Upper lobe of left lung (tissue), 6 donors: ENCODE results near the gene EPC2. TPM values are rescaled to one million over a fixed set of nuclear protein-coding genes. Genes with fewer than 3 reads are reported as not detected.

Experiments
- ATAC-seq, 2 donors: fragments of 200-7000 bp; cut with Tn5 transposase; one replicate each; pipeline ENCODE4 v1.9.1; 2022; ENCODE audit warnings: mild to moderate bottlenecking in 2 of 2, moderate library complexity in 2 of 2; ENCODE audit not compliant: low FRiP score in 2 of 2
- DNase-seq, 2 donors: peaks; one replicate each; pipeline ENCODE4 v3.0.0-alpha.2; 2019 to 2020
- H3K27ac ChIP-seq, 4 donors: fragments of 200-600 bp; sonication (generic); one replicate each; pipeline ENCODE4 v1.5.1; 2016 to 2019
- H3K27me3 ChIP-seq, 4 donors: fragments of 200-600 bp; sonication (generic); one replicate each; pipeline ENCODE4 v1.5.1; 2017 to 2019
- H3K36me3 ChIP-seq, 4 donors: fragments of 200-600 bp; sonication (generic); one replicate each; pipeline ENCODE4 v1.5.1; 2016 to 2019
- H3K4me1 ChIP-seq, 4 donors: fragments of 200-600 bp; sonication (generic); one replicate each; pipeline ENCODE4 v1.5.1; 2018 to 2019
- H3K4me3 ChIP-seq, 4 donors: fragments of 200-600 bp; sonication (generic); one replicate each; pipeline ENCODE4 v1.5.1; 2017 to 2019; ENCODE audit warnings: mild to moderate bottlenecking in 2 of 4, moderate library complexity in 1 of 4
- H3K9me3 ChIP-seq, 4 donors: fragments of 200-600 bp; sonication (generic); one replicate each; pipeline ENCODE4 v1.5.1; 2018 to 2019
- CTCF ChIP-seq, 6 experiments: fragments of 450-650 bp in 4 of 6; fragments of 200-600 bp in 2 of 6; sonication (generic) in 2 of 6; IDR thresholded peaks; one replicate each; pipeline ENCODE4 v1.5.1; 2016 to 2019; ENCODE audit warnings: antibody characterized with exemption in 6 of 6
- EP300 ChIP-seq, 4 donors: sonication (generic); formaldehyde crosslinking; IDR thresholded peaks; one replicate each; pipeline ENCODE4 v1.5.1; 2017; ENCODE audit warnings: antibody characterized with exemption in 4 of 4, control low read depth in 2 of 4
- POLR2A ChIP-seq, 4 donors: fragments of 450-650 bp; IDR thresholded peaks; one replicate each; pipeline ENCODE4 v1.5.1; 2016 to 2017; ENCODE audit warnings: antibody characterized with exemption in 4 of 4, mild to moderate bottlenecking in 2 of 4
- POLR2AphosphoS5 ChIP-seq, 2 donors: sonication (generic); formaldehyde crosslinking; IDR thresholded peaks; one replicate each; pipeline ENCODE4 v1.5.1; 2017; ENCODE audit warnings: antibody characterized with exemption in 2 of 2
- WGBS, 2 donors: methylation state at CpG; one replicate each; pipeline ENCODE4 v1.1.5; 2017 to 2018; 5-methylcytosine and 5-hydroxymethylcytosine counted together
- total RNA-seq, 6 donors: library from RNA; depleted of rRNA in 4 of 6; stranded (reverse); fragments of >200 nt in 4 of 6; gene quantifications; one replicate each; pipeline versions ENCODE4 v1.1.0 to v1.2.1, GENCODE V29; 2016 to 2021
- donor health status: DM: no; HTN: no; CAD: no; lungs with moderate emphysema.
- donor health status: DM: no; HTN: yes; CAD: no; lungs with severe emphysema.

The EPC2 gene
- total RNA-seq, 6 donors from 2014 or later, result 15.2 to 53.2 (median 31.5) TPM

GRCh38 chr2:148603562-148603920, 41.0 kb upstream of the EPC2 start:
- H3K4me3 ChIP-seq, result no peak overlapping the region
- H3K36me3 ChIP-seq, result no peaks in the 10 kb centered on the region
- peaks cover 0 to 4% (median 2%) of the 10 kb centered on the region in 4 donors for H3K9me3 ChIP-seq
- no peaks in the 10 kb centered on the region for H3K4me1 ChIP-seq
- no peaks in the 10 kb centered on the region for H3K27me3 ChIP-seq
- DNase-seq (no peak), ATAC-seq (no peak)
- no peak for TF ChIP-seq POLR2A (IDR thresholded peaks at IDR 0.05)
- TF ChIP-seq CTCF (IDR thresholded peaks at IDR 0.05), result no peak
- no peak for TF ChIP-seq POLR2AphosphoS5 (IDR thresholded peaks at IDR 0.05)
- no peak for TF ChIP-seq EP300 (IDR thresholded peaks at IDR 0.05)
- H3K27ac ChIP-seq, result no peak overlapping the region
- WGBS, 2 donors, result 72 to 81% methylated on average over 3 of the region's 3 CpGs

- TF ChIP-seq CTCF (IDR thresholded peaks at IDR 0.05), result no peak
- TF ChIP-seq POLR2A (IDR thresholded peaks at IDR 0.05), result no peak
- no peak for TF ChIP-seq EP300 (IDR thresholded peaks at IDR 0.05)
- TF ChIP-seq POLR2AphosphoS5 (IDR thresholded peaks at IDR 0.05), result no peak
- ATAC-seq (no peak), DNase-seq (no peak)
- Histone ChIP-seq H3K27me3 (no peaks in the 10 kb centered on the region), H3K27ac (no peak overlapping the region), H3K9me3 (peaks cover 0 to 4% (median 2%) of the 10 kb centered on the region in 4 donors), H3K4me1 (no peaks in the 10 kb centered on the region), H3K4me3 (no peak overlapping the region), H3K36me3 (no peaks in the 10 kb centered on the region)
- 93 to 95% methylated on average over 7 of the region's 7 CpGs for WGBS, 2 donors
Observed at GRCh38 chr2:148604927-148605326, 39.6 kb upstream of the EPC2 start.

GRCh38 chr2:148607566-148607965, 37.0 kb upstream of the EPC2 start:
- H3K36me3 ChIP-seq, result no peaks in the 10 kb centered on the region
- 58 to 91% methylated on average over 4 of the region's 4 CpGs for WGBS, 2 donors
- no peak for ATAC-seq
- TF ChIP-seq CTCF (IDR thresholded peaks at IDR 0.05) (no peak), POLR2A (IDR thresholded peaks at IDR 0.05) (no peak), EP300 (IDR thresholded peaks at IDR 0.05) (no peak), POLR2AphosphoS5 (IDR thresholded peaks at IDR 0.05) (no peak)
- no peak overlapping the region for H3K27ac ChIP-seq
- no peaks in the 10 kb centered on the region for H3K4me1 ChIP-seq
- peak in 1 of 2 donors; percentile 44 for DNase-seq
- no peaks in the 10 kb centered on the region for H3K9me3 ChIP-seq
- no peak overlapping the region for H3K4me3 ChIP-seq
- H3K27me3 ChIP-seq, result no peaks in the 10 kb centered on the region

GRCh38 chr2:148613231-148614013, 31.1 kb upstream of the EPC2 start:
- DNase-seq, result no peak
- H3K4me1 ChIP-seq, result peaks cover 14 to 25% (median 18%) of the 10 kb centered on the region in 4 donors
- 93 to 94% methylated on average over 7 of the region's 7 CpGs for WGBS, 2 donors
- no peaks in the 10 kb centered on the region for H3K27me3 ChIP-seq
- TF ChIP-seq POLR2AphosphoS5 (IDR thresholded peaks at IDR 0.05) (no peak), EP300 (IDR thresholded peaks at IDR 0.05) (no peak), CTCF (IDR thresholded peaks at IDR 0.05) (no peak), POLR2A (IDR thresholded peaks at IDR 0.05) (no peak)
- no peak overlapping the region for H3K4me3 ChIP-seq
- H3K36me3 ChIP-seq, result no peaks in the 10 kb centered on the region
- H3K9me3 ChIP-seq, result no peaks in the 10 kb centered on the region
- peak overlapping the region in 3 of 4 donors; percentile 57 to 65 (median 61) for H3K27ac ChIP-seq
- ATAC-seq, result peak in 1 of 2 donors; percentile 9

- ATAC-seq (peak in 1 of 2 donors; percentile 23), DNase-seq (no peak)
- peak overlapping the region; percentile 55 to 65 (median 59) for H3K27ac ChIP-seq
- TF ChIP-seq EP300 (IDR thresholded peaks at IDR 0.05) (no peak), POLR2AphosphoS5 (IDR thresholded peaks at IDR 0.05) (no peak), CTCF (IDR thresholded peaks at IDR 0.05) (no peak), POLR2A (IDR thresholded peaks at IDR 0.05) (no peak)
- no peaks in the 10 kb centered on the region for H3K9me3 ChIP-seq
- H3K27me3 ChIP-seq, result no peaks in the 10 kb centered on the region
- no peaks in the 10 kb centered on the region for H3K36me3 ChIP-seq
- peaks cover 14 to 25% (median 18%) of the 10 kb centered on the region in 4 donors for H3K4me1 ChIP-seq
- H3K4me3 ChIP-seq, result no peak overlapping the region
Observed at GRCh38 chr2:148614014-148614321, 30.6 kb upstream of the EPC2 start.
